WTC11 (cell line): ENCODE data around the gene TOMM5. TPM values are rescaled to one million over a fixed set of nuclear protein-coding genes. Genes with fewer than 3 reads are reported as not detected.

ENCODE experiments used
- ATAC-seq: fragments of 200-7000 bp; cut with Tn5 transposase; 2 replicates; pipeline ENCODE4 v1.10.0; 2021; ENCODE audit warnings: mild to moderate bottlenecking, moderate library complexity
- Bru-seq: library from RNA; stranded (reverse); fragments of 400-500 nt; gene quantifications from one replicate; lab custom pipeline; 2021; lab: Mats Ljungman, UMichigan
- CTCF ChIA-PET: fragments of 300-600 bp; sonication (Branson Sonifier 250); formaldehyde crosslinking; loops from one replicate; lab custom pipeline; 2021; ENCODE audit warnings: antibody characterized with exemption; lab: Charles Lee
- POLR2A ChIA-PET: fragments of 350-600 bp; sonication (Branson Sonifier 250); formaldehyde crosslinking; loops from one replicate; lab custom pipeline; 2021; ENCODE audit warnings: antibody characterized with exemption; lab: Charles Lee
- DNase-seq: peaks from one replicate; pipeline ENCODE4 v3.0.0; 2021; ENCODE audit warnings: low spot score
- H3K27ac Mint-ChIP-seq: 2 replicates; pipeline ENCODE4 v1.8.0; 2021; ENCODE audit warnings: mixed read lengths
- H3K27me3 Mint-ChIP-seq: 2 replicates; pipeline ENCODE4 v1.8.0; 2021; ENCODE audit warnings: low read depth, mild to moderate bottlenecking, moderate library complexity, mixed read lengths
- H3K36me3 Mint-ChIP-seq: 2 replicates; pipeline ENCODE4 v1.8.0; 2021; ENCODE audit warnings: mixed read lengths
- H3K4me1 Mint-ChIP-seq: 2 replicates; pipeline ENCODE4 v1.8.0; 2022; ENCODE audit warnings: mixed read lengths
- H3K4me3 Mint-ChIP-seq: 2 replicates; pipeline ENCODE4 v1.8.0; 2021; ENCODE audit warnings: mild to moderate bottlenecking, moderate library complexity, mixed read lengths
- H3K9me3 Mint-ChIP-seq: 2 replicates; pipeline ENCODE4 v1.8.0; 2021; ENCODE audit warnings: mixed read lengths
- ATF1 ChIP-seq: sonication (generic); formaldehyde crosslinking; IDR thresholded peaks from 2 replicates; pipeline ENCODE4 v1.8.1; 2023; ENCODE audit warnings: mild to moderate bottlenecking, moderate library complexity, missing genetic modification reagents
- E2F5 ChIP-seq: sonication (generic); formaldehyde crosslinking; IDR thresholded peaks from 2 replicates; pipeline ENCODE4 v1.8.1; 2022; ENCODE audit warnings: mild to moderate bottlenecking, moderate library complexity, missing genetic modification reagents
- ESRRA ChIP-seq: sonication (generic); formaldehyde crosslinking; IDR thresholded peaks from 2 replicates; pipeline ENCODE4 v1.8.1; 2022; ENCODE audit warnings: mild to moderate bottlenecking, missing genetic modification reagents, borderline replicate concordance
- ETV6 ChIP-seq: sonication (generic); formaldehyde crosslinking; IDR thresholded peaks from 2 replicates; pipeline ENCODE4 v1.8.1; 2022; ENCODE audit warnings: mild to moderate bottlenecking, missing genetic modification reagents
- FOXP4 ChIP-seq: sonication (generic); formaldehyde crosslinking; IDR thresholded peaks from 2 replicates; pipeline ENCODE4 v1.8.0; 2022; ENCODE audit warnings: mild to moderate bottlenecking, missing genetic modification reagents
- GTF2I ChIP-seq: fragments of 250-450 bp; sonication (Bioruptor Pico); conservative IDR thresholded peaks from 2 replicates; pipeline ENCODE4 v1.4.0; 2021; ENCODE audit warnings: mild to moderate bottlenecking
- IRF2 ChIP-seq: sonication (generic); formaldehyde crosslinking; IDR thresholded peaks from 2 replicates; pipeline ENCODE4 v1.8.0; 2022; ENCODE audit warnings: low read depth, missing genetic modification reagents, borderline replicate concordance
- MAX ChIP-seq: sonication (generic); formaldehyde crosslinking; IDR thresholded peaks from 2 replicates; pipeline ENCODE4 v1.8.0; 2022; ENCODE audit warnings: mild to moderate bottlenecking, missing genetic modification reagents
- MLX ChIP-seq: sonication (generic); formaldehyde crosslinking; IDR thresholded peaks from 2 replicates; pipeline ENCODE4 v1.8.1; 2023; ENCODE audit warnings: mild to moderate bottlenecking, missing genetic modification reagents, moderate library complexity
- NFATC4 ChIP-seq: fragments of 250-450 bp; sonication (Bioruptor Pico); IDR thresholded peaks from 2 replicates; pipeline ENCODE4 v1.9.0; 2021; ENCODE audit warnings: mild to moderate bottlenecking
- NFE2L1 ChIP-seq: sonication (generic); formaldehyde crosslinking; IDR thresholded peaks from 2 replicates; pipeline ENCODE4 v1.8.1; 2023; ENCODE audit warnings: missing genetic modification reagents
- NFYB ChIP-seq: sonication (generic); formaldehyde crosslinking; conservative IDR thresholded peaks from 2 replicates; pipeline ENCODE4 v1.8.0; 2022; ENCODE audit warnings: low read depth, missing genetic modification reagents
- PRRX2 ChIP-seq: fragments of 250-450 bp; sonication (Bioruptor Pico); IDR thresholded peaks from 2 replicates; pipeline ENCODE4 v1.8.0; 2021; ENCODE audit warnings: mild to moderate bottlenecking
- RELA ChIP-seq: sonication (generic); formaldehyde crosslinking; IDR thresholded peaks from 2 replicates; pipeline ENCODE4 v1.8.1; 2022; ENCODE audit warnings: missing genetic modification reagents, mild to moderate bottlenecking, borderline replicate concordance
- RORB ChIP-seq: fragments of 250-450 bp; sonication (Bioruptor Pico); IDR thresholded peaks from 2 replicates; pipeline ENCODE4 v1.9.0; 2021; ENCODE audit warnings: mild to moderate bottlenecking
- SOX15 ChIP-seq: fragments of 250-450 bp; sonication (Bioruptor Pico); IDR thresholded peaks from 2 replicates; pipeline ENCODE4 v1.9.0; 2021; ENCODE audit warnings: mild to moderate bottlenecking
- SP1 ChIP-seq: sonication (generic); formaldehyde crosslinking; conservative IDR thresholded peaks from 2 replicates; pipeline ENCODE4 v1.8.1; 2022; ENCODE audit warnings: missing genetic modification reagents
- STAT6 ChIP-seq: sonication (generic); formaldehyde crosslinking; conservative IDR thresholded peaks from 2 replicates; pipeline ENCODE4 v1.8.1; 2023; ENCODE audit warnings: mild to moderate bottlenecking, low read depth, missing genetic modification reagents, moderate library complexity
- TCF7 ChIP-seq: sonication (generic); formaldehyde crosslinking; IDR thresholded peaks from 2 replicates; pipeline ENCODE4 v1.8.0; 2022; ENCODE audit warnings: mild to moderate bottlenecking, low read depth, missing genetic modification reagents, moderate library complexity
- USF2 ChIP-seq: sonication (generic); formaldehyde crosslinking; IDR thresholded peaks from 2 replicates; pipeline ENCODE4 v1.8.1; 2023; ENCODE audit warnings: mild to moderate bottlenecking, missing genetic modification reagents, moderate library complexity
- ZMAT4 ChIP-seq: fragments of 250-450 bp; sonication (Bioruptor Pico); IDR thresholded peaks from 2 replicates; pipeline ENCODE4 v1.9.0; 2021; ENCODE audit warnings: mild to moderate bottlenecking
- ZNF281 ChIP-seq: sonication (generic); formaldehyde crosslinking; IDR thresholded peaks from 2 replicates; pipeline ENCODE4 v1.8.0; 2023; ENCODE audit warnings: mild to moderate bottlenecking, missing genetic modification reagents
- ZNF423 ChIP-seq: fragments of 250-450 bp; sonication (Bioruptor Pico); IDR thresholded peaks from 2 replicates; pipeline ENCODE4 v2.1.2; 2022; ENCODE audit warnings: mild to moderate bottlenecking, moderate library complexity
- ZNF671 ChIP-seq: fragments of 250-450 bp; sonication (Bioruptor Pico); IDR thresholded peaks from 2 replicates; pipeline ENCODE4 v1.8.0; 2021; ENCODE audit warnings: mild to moderate bottlenecking
- long read RNA-seq, 3 experiments: library from RNA in 1 of 3; library from capped mRNA in 1 of 3; library from polyadenylated mRNA in 1 of 3; unstranded in 2 of 3; stranded (forward) in 1 of 3; transcript quantifications; one replicate each; pipeline ENCODE4 v2.0.0, GENCODE V29; 2021
- total RNA-seq: library from RNA; stranded (reverse); gene quantifications from 3 replicates; pipeline ENCODE4 v1.2.3, GENCODE V29; 2021

TOMM5 gene
- 112 to 126 TPM (median 124 TPM) in 3 replicates for total RNA-seq
- percentile 94 among the genes with signal in this experiment for Bru-seq, nascent RNA
- long read RNA-seq, experiment 1, transcript TOMM5-201 (2 exons, 751 nt): major isoform, 303 of 325 reads
- long read RNA-seq, experiment 1, transcript TOMM5-202 (2 exons, 808 nt): minor isoform, 17 of 325 reads
- long read RNA-seq, experiment 1, partial matches to known transcripts: 0 of 325 reads
- long read RNA-seq, experiment 1, other reads (novel, unspliced or antisense): 1 of 325 reads
- long read RNA-seq, experiment 2, transcript TOMM5-201 (2 exons, 751 nt): major isoform, 173 of 192 reads
- long read RNA-seq, experiment 2, transcript TOMM5-202 (2 exons, 808 nt): minor isoform, 8 of 192 reads
- long read RNA-seq, experiment 2, partial matches to known transcripts: 0 of 192 reads
- long read RNA-seq, experiment 2, other reads (novel, unspliced or antisense): 7 of 192 reads
- long read RNA-seq, experiment 3, transcript TOMM5-202 (2 exons, 808 nt): major isoform, 22 of 57 reads
- long read RNA-seq, experiment 3, transcript TOMM5-201 (2 exons, 751 nt): minor isoform, 21 of 57 reads
- long read RNA-seq, experiment 3, transcript TOMM5-203 (2 exons, 789 nt): minor isoform, 9 of 57 reads
- long read RNA-seq, experiment 3, partial matches to known transcripts: 0 of 57 reads
- long read RNA-seq, experiment 3, other reads (novel, unspliced or antisense): 1 of 57 reads

GRCh38 chr9:37592108-37592951 is at the start of gene TOMM5:
Gene TOMM5, minus strand, starts transcription at chr9:37592597. Its CDS starts 65 bp downstream, at chr9:37592532.
- Mint-ChIP-seq H3K4me1 (peaks cover 21% of the 10 kb centered on the region), H3K27me3 (peaks cover 46% of the 10 kb centered on the region), H3K36me3 (peaks cover 22% of the 10 kb centered on the region), H3K9me3 (no peaks in the 10 kb centered on the region), H3K4me3 (peak within 1 kb of the TSS; percentile 96), H3K27ac (peak within 1 kb of the TSS; percentile 87)
- CTCF ChIA-PET: interaction anchor here (0.5 to 1.9 kb wide), 8 partner anchors 17 to 263 kb away, joined by 3 to 10 read pairs (median 4); partner anchors contain the start of genes EXOSC3, FBXO10 and POLR1E
- ATAC-seq: peak; percentile 94
- POLR2A ChIA-PET: interaction anchor here (0.6 kb wide), 2 partner anchors 42 to 1017 kb away, joined by 4 to 5 read pairs; no protein-coding TSS in a partner anchor
- peak; percentile 80 for DNase-seq
- TF ChIP-seq IRF2 (CRISPR knock-in tag): peak; percentile 66; the same call in 1 of the 2 replicates
- TF ChIP-seq ZMAT4: no peak
- 0 out of 2 replicates have a peak, but pooled peaks have one; percentile 83 for TF ChIP-seq ATF1 (CRISPR knock-in tag)
- peak; percentile 92 for TF ChIP-seq E2F5
- no peak for TF ChIP-seq RORB (CRISPR knock-in tag)
- peak; percentile 99 for TF ChIP-seq FOXP4 (CRISPR knock-in tag)
- TF ChIP-seq ETV6 (CRISPR knock-in tag): peak; percentile 98
- TF ChIP-seq NFYB (CRISPR knock-in tag): peak; percentile 43
- no peak for TF ChIP-seq STAT6 (CRISPR knock-in tag)
- no peak for TF ChIP-seq PRRX2 (CRISPR knock-in tag)
- TF ChIP-seq NFE2L1: peak; percentile 99
- TF ChIP-seq SOX15 (CRISPR knock-in tag): no peak
- TF ChIP-seq ZNF281 (CRISPR knock-in tag): peak; percentile 94
- no peak for TF ChIP-seq ZNF671 (CRISPR knock-in tag)
- TF ChIP-seq GTF2I (CRISPR knock-in tag): no peak
- peak; percentile 95 for TF ChIP-seq TCF7
- peak; percentile 99 for TF ChIP-seq MAX
- peak; percentile 96 for TF ChIP-seq ESRRA (CRISPR knock-in tag)
- TF ChIP-seq ZNF423 (CRISPR knock-in tag): no peak
- TF ChIP-seq SP1 (CRISPR knock-in tag): peak; percentile 85
- peak; percentile 97 for TF ChIP-seq RELA
- TF ChIP-seq USF2 (CRISPR knock-in tag): no peak
- TF ChIP-seq NFATC4 (CRISPR knock-in tag): no peak
- TF ChIP-seq MLX: no peak; the same call in 1 of the 2 replicates
